Cerebellar cortex (tissue), 1 donor: ENCODE results near the gene WDR4.
"Not testable (repeated sequence)": the region's sequence is repeated elsewhere in the genome, so short reads cannot be mapped to it uniquely, and the experiment has no call there.

Experiments used
- DNase-seq: peaks from one replicate; pipeline ENCODE4 v3.0.0-alpha.2; 2015; ENCODE audit warnings: low spot score

The WDR4 gene

GRCh38 chr21:42852925-42853570 lies 26.3 kb downstream of the WDR4 start:
- no peak for DNase-seq

- no peak for DNase-seq
Observed at GRCh38 chr21:42851812-42852665, 27.3 kb downstream of the WDR4 start.

DNA sequence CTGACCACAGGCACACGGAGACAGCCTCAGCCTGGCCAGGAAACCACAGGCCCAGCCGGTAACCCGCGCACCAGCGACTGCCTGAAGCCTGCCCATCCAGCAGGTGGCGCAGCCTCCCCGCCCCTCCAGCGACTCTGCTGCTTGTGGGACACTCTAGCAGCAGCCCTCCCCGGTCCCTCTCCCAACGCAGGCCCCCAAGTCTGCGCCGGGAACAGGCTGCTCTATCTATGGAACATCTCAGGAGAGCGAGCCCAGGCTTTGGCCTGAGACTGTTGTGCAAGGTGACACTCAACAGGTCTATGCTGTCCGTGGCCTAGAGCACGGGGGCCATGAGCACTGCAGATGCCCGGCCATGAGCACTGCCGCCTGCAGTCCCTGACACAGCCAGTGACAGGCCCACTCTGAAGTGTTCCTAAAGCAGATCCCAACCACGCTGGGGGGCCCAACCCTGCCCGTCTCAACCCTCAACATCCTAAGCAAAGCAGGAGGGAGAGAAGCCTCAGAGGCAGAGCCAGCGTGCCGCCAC lies 28.4 kb downstream of the WDR4 start:
- DNase-seq, result peak; percentile 6

DNA sequence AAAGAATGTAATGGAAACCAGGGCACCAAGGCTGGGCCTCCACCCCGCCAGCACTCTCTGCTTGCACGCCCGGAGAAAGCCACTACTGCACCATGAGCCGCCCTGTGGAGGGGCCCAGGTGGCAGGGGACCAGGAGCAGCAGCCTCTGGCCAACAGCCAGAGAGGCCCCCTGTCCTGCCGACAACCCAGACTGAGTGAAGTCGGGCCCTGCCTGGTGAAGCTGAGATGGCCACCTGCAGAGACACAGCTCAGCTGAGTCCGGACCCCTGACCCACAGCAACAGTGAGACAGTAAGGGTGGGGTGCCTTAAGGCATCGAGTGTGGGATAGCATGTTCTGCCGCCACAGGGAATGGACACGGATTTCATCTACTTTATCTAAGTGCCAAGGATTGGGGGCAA lies 28.9 kb downstream of the WDR4 start:
- no peak for DNase-seq

GRCh38 chr21:42849759-42850412 lies 29.5 kb downstream of the WDR4 start:
- DNase-seq, result no peak

- DNase-seq, result no peak
Observed at GRCh38 chr21:42848932-42849758, 30.2 kb downstream of the WDR4 start.

GRCh38 chr21:42848144-42848931 lies 31.0 kb downstream of the WDR4 start:
- not testable (repeated sequence) for DNase-seq

GRCh38 chr21:42847726-42848125 lies 31.6 kb downstream of the WDR4 start:
- DNase-seq, result no peak

DNA sequence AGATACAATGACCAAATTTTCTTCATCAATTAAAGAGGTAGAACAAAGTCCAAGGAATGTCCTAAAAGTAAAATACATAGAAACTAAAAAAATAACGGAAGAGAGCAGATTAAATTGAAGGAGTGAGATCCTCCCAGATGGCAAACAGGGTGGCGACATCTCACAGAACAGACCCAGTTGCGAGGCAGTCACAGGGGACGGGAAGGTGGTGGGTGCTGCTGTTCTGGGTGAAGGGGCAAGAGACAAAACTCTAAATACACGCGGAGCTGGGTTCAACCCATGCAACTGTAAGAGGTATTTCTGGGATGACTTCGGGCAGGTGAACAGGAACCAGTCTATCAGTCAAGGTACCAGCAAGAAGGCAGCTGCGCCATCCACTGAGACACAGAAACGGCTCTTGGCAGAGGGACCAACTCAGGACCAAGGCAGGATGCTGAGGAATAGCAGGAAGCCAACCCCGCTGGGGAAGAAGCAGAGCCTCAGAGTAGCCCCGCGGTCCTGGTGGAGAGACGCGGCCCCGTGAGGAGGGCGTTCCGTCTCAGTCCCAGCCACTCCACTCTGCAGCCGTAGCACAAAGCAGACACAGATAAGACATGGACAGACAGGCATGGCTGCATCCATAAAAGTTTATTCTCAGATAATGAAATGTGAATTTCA lies 32.2 kb downstream of the WDR4 start:
- no peak for DNase-seq

- no peak for DNase-seq
Observed at GRCh38 chr21:42846221-42846620, 33.1 kb downstream of the WDR4 start.

DNA sequence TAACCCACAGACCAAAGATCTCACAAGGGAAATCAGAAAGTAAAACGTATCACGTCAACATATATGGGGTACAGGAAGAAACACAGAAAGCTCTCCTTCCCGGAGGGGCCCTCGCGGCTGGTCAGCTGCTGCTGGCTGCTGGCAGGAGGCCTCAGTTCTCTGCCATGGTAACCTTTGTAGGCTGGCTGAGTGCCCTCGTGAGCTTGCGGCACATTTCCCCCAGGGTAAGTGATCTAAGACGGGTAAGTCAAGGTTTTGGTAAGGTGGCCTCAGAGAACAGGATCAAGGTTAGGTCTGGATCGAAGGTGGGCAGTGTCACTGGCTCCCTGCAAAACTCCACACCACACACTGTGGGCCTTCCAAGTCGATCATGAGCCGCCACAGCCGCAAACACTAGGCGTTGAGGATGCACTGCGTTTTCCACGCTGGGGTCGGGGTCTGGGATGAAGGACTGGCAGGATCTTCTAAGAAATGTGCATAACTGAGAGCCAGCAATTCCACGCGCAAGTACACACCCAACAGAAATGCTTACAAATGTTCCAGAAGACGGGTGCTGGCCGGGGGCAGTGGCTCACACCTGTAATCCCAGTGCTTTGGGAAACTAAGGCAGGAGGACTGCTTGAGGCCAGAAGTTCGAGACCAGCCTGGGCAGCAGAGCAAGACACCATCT lies 33.9 kb downstream of the WDR4 start:
- no peak for DNase-seq

- DNase-seq, result no peak
Observed at GRCh38 chr21:42844411-42845113, 34.8 kb downstream of the WDR4 start.

DNA sequence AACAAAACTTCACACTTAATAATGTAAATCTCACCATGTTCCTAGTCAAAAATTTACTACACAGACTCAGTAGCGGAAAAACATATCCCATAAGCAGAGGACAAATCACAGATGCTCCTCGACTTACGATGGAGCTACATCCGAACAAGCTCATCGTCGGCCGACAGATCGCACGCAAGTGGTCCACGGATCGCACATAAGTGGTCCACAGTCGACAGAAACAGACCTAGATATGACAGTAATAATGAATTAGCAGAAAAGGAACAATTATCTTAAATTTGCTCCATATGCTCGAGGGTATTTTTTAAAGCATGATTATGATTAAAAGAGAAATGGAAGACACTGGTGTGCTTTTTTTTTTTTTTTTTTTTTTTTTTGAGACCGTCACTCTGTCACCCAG lies 36.3 kb downstream of the WDR4 start:
- no peak for DNase-seq

DNA sequence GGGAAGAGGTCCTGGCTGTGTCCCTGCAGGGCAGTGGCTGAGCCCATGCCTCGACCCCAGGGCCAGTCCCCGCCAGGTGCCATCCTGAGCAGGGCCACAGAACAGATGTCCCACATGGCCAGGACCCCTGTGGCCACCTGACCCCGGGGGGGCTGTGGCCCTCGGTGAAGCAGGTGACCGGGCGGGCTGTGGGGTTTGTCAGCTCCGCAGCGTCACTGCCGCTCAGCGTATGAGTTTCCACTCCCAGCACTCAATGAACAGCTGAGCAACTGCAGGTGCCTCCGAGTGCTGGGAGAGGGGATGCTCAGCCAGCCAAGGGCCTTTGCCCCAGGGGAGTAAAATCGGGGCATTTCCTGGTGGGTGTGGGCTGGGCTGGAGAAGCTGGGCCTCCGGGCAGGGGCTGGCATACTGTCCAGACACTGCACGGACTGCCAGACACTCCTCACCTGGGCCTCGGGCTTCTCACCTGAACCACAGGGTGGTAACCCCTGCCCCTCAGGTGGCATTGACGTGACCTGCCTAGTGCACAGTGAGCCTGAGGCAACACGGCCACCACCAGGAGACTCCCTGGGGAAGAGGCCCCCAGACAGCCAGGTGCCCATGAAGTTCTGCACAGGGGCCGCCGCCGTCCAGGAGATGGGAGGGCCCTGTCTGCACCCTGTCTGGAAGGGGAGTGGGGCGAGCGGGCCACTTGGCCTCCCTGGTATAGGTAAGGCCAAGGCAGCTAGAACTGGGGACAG lies 37.3 kb downstream of the WDR4 start:
- DNase-seq, result not testable (repeated sequence)

- no peak for DNase-seq
Observed at GRCh38 chr21:42841156-42841915, 38.0 kb downstream of the WDR4 start.

DNA sequence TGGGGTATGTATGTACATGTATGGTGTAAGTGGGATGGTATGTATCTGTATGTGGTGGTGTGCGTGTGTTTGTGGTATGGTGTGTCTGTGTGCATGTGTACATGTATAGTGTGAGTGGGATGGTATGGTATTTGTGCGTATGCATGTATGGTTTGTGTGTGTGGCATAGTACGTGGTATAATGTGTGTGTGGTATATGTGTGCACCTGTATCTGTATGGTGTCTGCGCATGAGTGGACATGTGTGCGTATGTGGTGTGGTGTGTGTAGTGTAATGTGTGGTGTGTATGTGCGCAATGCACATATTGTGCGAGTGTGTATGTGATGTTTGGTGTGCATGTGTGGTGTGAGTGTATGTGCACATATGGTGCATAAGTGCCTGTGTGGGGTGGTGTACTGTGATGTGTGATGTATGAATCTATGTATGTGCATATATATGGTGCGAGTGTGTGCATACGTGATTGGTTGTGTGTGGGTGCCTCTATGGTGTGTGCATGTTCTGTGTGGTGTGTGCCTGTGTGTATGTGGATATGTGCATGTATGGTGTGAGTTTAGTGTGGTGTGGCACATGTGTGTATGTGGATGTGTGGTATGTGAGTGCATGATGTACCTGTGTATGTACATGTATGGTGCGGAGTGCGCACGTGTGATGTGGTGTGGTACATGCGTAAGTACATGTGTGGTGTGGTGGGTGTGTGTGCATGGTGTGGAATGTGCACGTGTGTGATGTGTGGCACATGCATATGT lies 38.8 kb downstream of the WDR4 start:
- no peak for DNase-seq
